Prostate gland (tissue), 2 donors: ENCODE measurements around the gene PKHD1. TPM values are rescaled to one million over a fixed set of nuclear protein-coding genes. Genes with fewer than 3 reads are reported as not detected.

ENCODE experiments used
- DNase-seq: peaks from one replicate; pipeline ENCODE4 v3.0.0-alpha.2; 2019; ENCODE audit warnings: low spot score
- H3K27ac ChIP-seq, 2 donors: fragments of 200-600 bp; sonication (generic); 2 replicates each; pipeline ENCODE4 v1.5.1; 2017 to 2019
- H3K27me3 ChIP-seq: fragments of 200-600 bp; sonication (generic); replicated peaks from 2 replicates; pipeline ENCODE4 v1.5.1; 2019; ENCODE audit not compliant: insufficient read depth
- H3K36me3 ChIP-seq, 2 donors: fragments of 200-600 bp; sonication (generic); 1 replicate in 1 of 2; 2 replicates in 1 of 2; pipeline versions ENCODE4 v1.5.1 to v1.8.1; 2017 to 2019
- H3K4me1 ChIP-seq: fragments of 200-600 bp; sonication (generic); replicated peaks from 2 replicates; pipeline ENCODE4 v1.5.1; 2019
- H3K4me3 ChIP-seq, 2 donors: fragments of 200-600 bp; sonication (generic); 2 replicates each; pipeline ENCODE4 v1.5.1; 2017 to 2019
- H3K9me3 ChIP-seq: fragments of 200-600 bp; sonication (generic); 2 replicates; pipeline ENCODE4 v1.5.1; 2017
- CTCF ChIP-seq, 4 experiments: fragments of 200-600 bp in 2 of 4; fragments of 450-650 bp in 2 of 4; sonication (generic) in 2 of 4; IDR thresholded peaks; 1 replicate in 3 of 4; 2 replicates in 1 of 4; pipeline ENCODE4 v1.5.1; 2016 to 2019; ENCODE audit warnings: antibody characterized with exemption in 4 of 4, mild to moderate bottlenecking in 2 of 4, moderate library complexity in 2 of 4
- POLR2A ChIP-seq: fragments of 450-650 bp; IDR thresholded peaks from one replicate; pipeline ENCODE4 v1.6.1; 2016; ENCODE audit warnings: antibody characterized with exemption, mild to moderate bottlenecking
- POLR2AphosphoS5 ChIP-seq: sonication (generic); formaldehyde crosslinking; IDR thresholded peaks from one replicate; pipeline ENCODE4 v1.6.1; 2017; ENCODE audit warnings: antibody characterized with exemption
- intact Hi-C: fragments of 100-400 bp; cut with DNase I; formaldehyde crosslinking; loops from one replicate; pipeline ENCODE4 v1.14.2; 2022
- small RNA-seq, 2 donors: library from RNA; depleted of rRNA; stranded (forward); fragments of <200 nt; gene quantifications; one replicate each; pipeline ENCODE3, GENCODE V24; 2016
- total RNA-seq, 2 donors: library from RNA; depleted of rRNA; stranded (reverse); fragments of >200 nt; gene quantifications; one replicate each; pipeline ENCODE4 v1.1.0, GENCODE V29; 2016

The PKHD1 gene
- total RNA-seq, 2 donors from 2014 or later = 0.46 to 1.1 TPM

GRCh38 chr6:51565472-51565871 is 521.9 kb downstream of the PKHD1 start:
- intact Hi-C loops = no loop called here
- no peak overlapping the region for H3K4me3 ChIP-seq
- no peaks in the 10 kb centered on the region for H3K27me3 ChIP-seq
- no peaks in the 10 kb centered on the region for H3K36me3 ChIP-seq
- H3K4me1 ChIP-seq = no peaks in the 10 kb centered on the region
- TF ChIP-seq CTCF (IDR thresholded peaks at IDR 0.05) (no peak), POLR2A (no peak), POLR2AphosphoS5 (no peak)
- no peaks in the 10 kb centered on the region for H3K9me3 ChIP-seq
- H3K27ac ChIP-seq = no peak overlapping the region
- no peak for DNase-seq

Small RNA genes within 50 kb of the gene (small RNA-seq; reads per million reads assigned to genes)
- 0 reads per million in 2 donors for gene RN7SL580P

Other genes with a start within 250 kb of the PKHD1 start
- gene IL17A, start 98.8 kb upstream of the PKHD1 start, total RNA-seq = not detected
- gene IL17F, start 156.9 kb upstream of the PKHD1 start, total RNA-seq = not detected
- gene MCM3, start 197.1 kb upstream of the PKHD1 start, total RNA-seq = 10 to 100 TPM; 33.6 to 51.1 TPM